WI38 (cell line): ENCODE results near the gene RHOT1.

Experiments
- H3K4me3 ChIP-seq: 2 replicates; pipeline ENCODE4 v1.5.1; 2011; ENCODE audit warnings: low read depth, mild to moderate bottlenecking, control low read depth, low read length
- TF ChIP-seq, protein P1 (sequence below): IDR thresholded peaks from 2 replicates; pipeline ENCODE4 v1.5.1; 2012; ENCODE audit warnings: low read depth, mild to moderate bottlenecking, control low read depth, low read length

The RHOT1 gene

DNA sequence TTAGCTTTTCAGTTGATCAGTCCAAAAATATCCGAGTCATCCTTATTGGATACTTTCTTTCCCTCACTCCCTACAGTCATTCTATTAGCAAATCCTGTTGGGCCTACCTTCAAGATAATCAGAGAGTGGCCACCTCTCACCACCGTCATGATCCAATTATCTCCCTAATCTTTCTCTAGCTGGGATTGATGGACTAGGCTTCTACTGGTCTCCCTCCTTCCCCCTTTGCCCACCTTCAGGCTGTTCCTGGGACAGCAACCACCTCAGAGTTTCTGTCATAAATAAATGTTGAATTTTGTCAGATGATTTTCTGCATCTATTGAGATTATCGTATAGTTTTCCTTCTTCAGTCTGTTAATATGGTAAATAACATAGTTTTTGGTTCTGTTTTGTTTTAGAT is 107.2 kb downstream of the RHOT1 start:
- H3K4me3 ChIP-seq = no peak overlapping the region
- TF ChIP-seq, protein P1, sequence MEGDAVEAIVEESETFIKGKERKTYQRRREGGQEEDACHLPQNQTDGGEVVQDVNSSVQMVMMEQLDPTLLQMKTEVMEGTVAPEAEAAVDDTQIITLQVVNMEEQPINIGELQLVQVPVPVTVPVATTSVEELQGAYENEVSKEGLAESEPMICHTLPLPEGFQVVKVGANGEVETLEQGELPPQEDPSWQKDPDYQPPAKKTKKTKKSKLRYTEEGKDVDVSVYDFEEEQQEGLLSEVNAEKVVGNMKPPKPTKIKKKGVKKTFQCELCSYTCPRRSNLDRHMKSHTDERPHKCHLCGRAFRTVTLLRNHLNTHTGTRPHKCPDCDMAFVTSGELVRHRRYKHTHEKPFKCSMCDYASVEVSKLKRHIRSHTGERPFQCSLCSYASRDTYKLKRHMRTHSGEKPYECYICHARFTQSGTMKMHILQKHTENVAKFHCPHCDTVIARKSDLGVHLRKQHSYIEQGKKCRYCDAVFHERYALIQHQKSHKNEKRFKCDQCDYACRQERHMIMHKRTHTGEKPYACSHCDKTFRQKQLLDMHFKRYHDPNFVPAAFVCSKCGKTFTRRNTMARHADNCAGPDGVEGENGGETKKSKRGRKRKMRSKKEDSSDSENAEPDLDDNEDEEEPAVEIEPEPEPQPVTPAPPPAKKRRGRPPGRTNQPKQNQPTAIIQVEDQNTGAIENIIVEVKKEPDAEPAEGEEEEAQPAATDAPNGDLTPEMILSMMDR = no peak

DNA sequence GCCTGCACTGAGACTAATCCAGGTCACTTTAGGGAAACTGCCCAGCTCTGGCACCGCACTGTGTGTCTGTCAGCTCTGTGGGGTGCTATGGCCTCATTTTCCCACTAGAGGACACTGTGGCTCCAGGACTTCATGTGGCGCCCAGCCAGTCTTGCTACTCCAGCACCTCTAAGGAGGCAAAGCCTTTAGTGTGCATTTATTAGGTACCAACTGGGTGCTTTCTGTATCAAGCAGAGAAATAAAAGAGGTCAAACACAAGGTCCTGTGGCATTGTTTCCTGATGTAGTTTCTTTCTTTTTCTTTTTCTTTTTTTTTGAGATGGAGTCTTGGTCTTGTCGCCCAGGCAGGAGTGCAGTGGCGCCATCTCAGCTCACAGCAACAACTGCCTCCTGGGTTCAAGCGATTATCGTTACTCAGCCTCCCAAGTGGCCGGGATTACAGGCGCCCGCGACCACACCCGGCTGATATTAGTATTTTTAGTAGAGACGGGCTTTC is 110.9 kb downstream of the RHOT1 start:
- no peak overlapping the region for H3K4me3 ChIP-seq
- TF ChIP-seq, protein P1 = peak; percentile 99

DNA sequence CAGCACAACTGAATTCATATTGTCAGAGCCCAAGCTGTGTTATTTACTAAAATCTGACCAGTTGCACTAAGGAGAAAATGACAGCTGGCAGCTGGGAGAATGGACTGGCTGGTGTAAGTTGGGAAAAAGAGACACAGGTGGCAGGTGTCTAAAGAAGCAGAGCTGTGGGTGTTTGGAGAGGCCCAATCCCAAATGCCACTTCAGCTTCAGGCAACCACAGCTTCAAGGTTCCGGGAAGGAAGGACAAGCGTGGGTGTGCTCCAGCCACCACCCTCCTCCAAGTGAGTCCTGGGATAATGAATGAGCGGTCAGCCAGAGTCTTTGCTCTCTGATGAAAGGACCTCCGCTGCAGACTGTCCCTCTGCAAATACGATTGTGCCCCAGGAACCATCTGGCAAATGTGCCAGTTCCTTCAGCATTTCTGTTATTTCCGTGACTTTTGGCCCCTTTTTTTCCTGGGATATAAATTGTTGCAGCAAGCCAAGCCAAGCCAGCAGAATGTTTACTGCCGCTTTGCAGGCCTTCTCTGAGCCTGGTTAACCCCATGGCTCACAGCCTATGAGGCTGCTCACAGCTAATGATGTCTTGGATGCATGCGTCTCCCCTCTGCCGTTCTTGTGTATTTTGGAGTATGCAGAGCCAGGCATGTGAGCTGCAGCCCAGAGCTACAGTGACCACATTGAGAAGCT is 113.9 kb downstream of the RHOT1 start:
- no peak overlapping the region for H3K4me3 ChIP-seq
- TF ChIP-seq, protein P1 = no peak

DNA sequence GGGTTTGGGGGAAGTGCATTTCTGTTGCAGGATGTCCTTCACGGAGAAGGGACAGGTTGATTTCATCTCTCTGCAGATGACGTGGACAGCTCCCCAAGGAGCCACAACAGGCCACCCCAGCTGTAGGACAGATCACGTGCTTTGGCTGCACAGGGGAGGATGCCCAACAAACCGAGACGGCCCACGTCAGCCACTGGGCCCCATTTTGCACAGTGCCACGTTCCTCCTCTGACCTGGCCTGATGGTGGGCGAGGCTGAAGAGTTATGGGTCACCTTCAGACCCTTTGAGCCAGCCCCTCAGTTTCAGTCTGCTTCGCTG is 114.4 kb downstream of the RHOT1 start:
- TF ChIP-seq, protein P1 = no peak

DNA sequence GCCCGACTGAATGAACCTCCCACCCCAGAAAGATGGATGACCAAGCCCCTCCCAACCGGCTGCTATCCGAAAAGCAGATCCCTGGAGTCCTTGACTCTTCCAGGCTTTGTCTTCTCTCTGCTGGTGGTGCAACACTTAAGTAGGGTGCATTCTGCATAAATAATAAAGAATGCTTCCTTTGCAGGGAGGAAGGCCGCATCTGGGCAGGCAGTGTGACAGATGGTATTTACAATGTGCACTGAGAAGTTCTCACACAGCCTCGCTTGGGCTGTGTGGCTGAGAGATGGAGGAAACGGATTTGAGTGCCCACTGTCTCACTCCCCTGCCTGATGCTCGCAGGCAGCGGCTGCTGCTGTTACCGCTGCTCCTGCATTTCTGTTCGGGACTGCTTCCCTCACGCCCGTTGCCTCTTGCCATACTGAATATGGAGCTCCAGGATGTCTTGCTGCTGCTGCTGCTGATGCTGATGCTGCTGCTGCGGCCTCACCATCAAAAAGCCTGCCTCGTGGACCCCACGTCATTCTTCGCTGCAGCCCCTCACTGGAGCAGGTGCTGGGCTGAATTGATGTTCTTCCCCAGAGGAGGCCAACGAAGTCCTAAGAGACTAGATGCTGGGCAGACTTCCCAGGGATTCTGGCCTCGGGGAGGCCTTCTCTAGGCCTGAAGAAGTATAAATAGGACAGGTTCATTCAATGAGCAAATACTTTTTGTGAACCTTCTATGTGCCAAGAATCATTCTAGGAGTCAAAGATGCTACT is 116.3 kb downstream of the RHOT1 start:
- no peak overlapping the region for H3K4me3 ChIP-seq
- TF ChIP-seq, protein P1 = no peak

More for the DNA sequence above, 114.4 kb downstream of the RHOT1 start:
- no peak overlapping the region for H3K4me3 ChIP-seq

DNA sequence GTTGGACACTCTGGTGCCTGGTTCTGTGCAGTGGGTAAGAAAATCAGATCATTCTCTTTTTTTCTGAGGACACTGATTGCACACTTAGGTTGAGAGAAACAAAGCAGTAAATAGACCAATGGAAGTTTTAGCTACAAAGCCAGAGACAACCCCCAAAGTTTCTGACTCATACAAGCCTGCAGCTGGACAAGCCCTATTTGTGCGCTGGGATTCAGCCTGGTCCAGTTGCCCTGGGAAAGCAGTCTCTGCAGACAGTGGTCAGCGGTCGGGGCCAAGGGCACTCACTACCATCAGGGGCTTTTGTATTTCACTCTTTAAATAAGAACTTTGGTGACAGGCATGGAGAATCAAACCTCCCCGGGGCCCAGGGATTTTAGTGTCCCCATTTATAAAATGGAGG is 117.3 kb downstream of the RHOT1 start:
- TF ChIP-seq, protein P1 = no peak
- no peak overlapping the region for H3K4me3 ChIP-seq

DNA sequence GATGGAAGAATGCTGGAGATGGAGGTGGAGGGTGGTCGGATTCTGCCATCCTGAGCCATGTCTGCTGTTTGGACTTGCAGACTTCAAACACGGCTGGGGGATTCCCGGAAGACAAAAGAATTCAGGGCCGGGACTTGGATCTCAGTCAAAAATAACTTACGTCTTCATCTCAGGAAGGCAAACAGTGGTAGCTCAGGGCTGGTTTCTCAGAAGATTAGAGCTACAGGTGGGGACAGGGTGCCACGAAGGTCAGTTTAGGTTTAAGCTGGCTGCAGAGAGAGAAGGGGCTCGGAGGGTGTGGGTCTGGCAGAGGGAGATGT is 119.1 kb downstream of the RHOT1 start:
- H3K4me3 ChIP-seq = no peak overlapping the region
- TF ChIP-seq, protein P1 = no peak
